ENCODE results near the gene SYNDIG1. TPM values are rescaled to one million over a fixed set of nuclear protein-coding genes. Genes with fewer than 3 reads are reported as not detected.

SYNDIG1 gene
- total RNA-seq, 1 donor = 1.6 TPM

DNA sequence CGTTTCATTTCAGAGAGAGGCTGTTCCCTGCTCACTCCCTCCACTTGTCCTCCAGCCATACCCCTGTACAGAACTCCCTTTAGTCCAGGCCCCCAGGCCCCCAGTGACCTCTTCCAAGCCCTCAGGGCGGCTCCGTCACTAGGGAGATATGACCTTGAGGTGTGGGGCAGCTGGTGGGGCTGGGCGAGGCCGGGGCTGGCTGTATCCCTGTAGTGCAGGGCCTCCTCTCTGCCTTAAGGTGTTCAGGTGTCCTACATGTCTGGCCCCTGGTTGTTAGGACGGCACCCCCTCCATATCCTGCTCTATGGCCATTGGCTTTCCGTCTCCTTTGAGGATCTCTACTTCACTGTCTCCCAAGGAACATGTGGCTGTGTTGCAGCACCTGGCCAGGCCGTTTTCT, 17.4 kb upstream of the SYNDIG1 start:
- no peak for DNase-seq (ENCODE audit: low read depth)
- TF ChIP-seq, protein P1, sequence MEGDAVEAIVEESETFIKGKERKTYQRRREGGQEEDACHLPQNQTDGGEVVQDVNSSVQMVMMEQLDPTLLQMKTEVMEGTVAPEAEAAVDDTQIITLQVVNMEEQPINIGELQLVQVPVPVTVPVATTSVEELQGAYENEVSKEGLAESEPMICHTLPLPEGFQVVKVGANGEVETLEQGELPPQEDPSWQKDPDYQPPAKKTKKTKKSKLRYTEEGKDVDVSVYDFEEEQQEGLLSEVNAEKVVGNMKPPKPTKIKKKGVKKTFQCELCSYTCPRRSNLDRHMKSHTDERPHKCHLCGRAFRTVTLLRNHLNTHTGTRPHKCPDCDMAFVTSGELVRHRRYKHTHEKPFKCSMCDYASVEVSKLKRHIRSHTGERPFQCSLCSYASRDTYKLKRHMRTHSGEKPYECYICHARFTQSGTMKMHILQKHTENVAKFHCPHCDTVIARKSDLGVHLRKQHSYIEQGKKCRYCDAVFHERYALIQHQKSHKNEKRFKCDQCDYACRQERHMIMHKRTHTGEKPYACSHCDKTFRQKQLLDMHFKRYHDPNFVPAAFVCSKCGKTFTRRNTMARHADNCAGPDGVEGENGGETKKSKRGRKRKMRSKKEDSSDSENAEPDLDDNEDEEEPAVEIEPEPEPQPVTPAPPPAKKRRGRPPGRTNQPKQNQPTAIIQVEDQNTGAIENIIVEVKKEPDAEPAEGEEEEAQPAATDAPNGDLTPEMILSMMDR (IDR thresholded peaks at IDR 0.05; ENCODE audit: insufficient read depth, low read length) = no peak
- no peak overlapping the region for H3K4me3 ChIP-seq (ENCODE audit: low read depth, low read length)

DNA sequence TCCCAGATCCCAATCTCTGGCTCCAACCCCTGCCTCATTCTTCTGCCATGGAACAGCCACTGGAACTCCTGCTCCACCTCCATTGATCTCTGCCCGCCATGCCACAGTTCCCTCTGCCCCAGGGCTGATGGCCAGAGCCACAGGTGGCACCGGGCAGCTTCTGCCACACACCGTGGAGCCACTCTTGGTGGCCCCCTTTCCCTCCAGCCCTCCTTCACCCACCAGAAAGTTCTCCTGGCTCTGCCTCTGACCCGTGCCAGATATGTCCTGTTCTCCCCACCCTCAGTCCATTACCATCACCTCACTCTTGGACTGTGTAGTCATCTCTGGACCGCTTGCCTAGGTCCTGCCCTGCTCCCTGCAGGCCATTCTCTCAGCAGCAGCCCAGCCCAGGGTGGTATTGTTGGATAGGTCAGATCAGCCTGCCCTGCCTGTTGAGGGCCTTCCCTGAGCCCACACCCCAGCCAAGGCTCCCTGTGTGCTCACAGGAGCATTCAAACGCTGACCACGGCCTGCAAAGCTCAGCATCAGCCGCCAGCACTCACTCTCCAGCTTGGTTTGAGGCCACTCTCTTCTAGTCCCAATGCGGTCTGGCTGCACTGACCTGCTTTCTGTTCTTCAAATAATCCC, 16.8 kb upstream of the SYNDIG1 start:
- TF ChIP-seq, protein P1 (IDR thresholded peaks at IDR 0.05; ENCODE audit: insufficient read depth, low read length) = no peak
- no peak for DNase-seq (ENCODE audit: low read depth)

DNA sequence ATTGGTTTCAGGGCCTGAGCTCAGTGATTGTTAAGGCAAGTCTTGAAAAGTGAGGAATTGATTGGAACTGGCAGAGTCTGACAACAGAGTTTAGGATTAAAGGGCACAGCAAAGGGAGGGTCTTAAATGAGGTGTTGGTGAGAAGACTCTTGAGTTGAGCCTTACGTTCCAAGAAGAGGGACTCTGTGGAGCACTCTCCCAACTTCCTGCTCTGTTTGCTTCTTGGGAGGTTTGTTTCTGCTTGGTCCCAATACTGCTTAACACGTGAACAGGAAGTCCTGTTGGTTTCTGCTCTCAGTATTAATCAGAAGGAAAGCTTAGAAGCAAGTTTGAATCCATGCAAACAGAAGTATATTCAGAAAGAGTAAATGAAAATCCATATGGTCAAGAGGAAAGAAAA, 15.6 kb upstream of the SYNDIG1 start:
- no peak overlapping the region for H3K4me3 ChIP-seq (ENCODE audit: low read depth, low read length)
- DNase-seq (ENCODE audit: low read depth) = no peak
- TF ChIP-seq, protein P1 (IDR thresholded peaks at IDR 0.05; ENCODE audit: insufficient read depth, low read length) = no peak

More for the DNA sequence above, 16.8 kb upstream of the SYNDIG1 start:
- H3K4me3 ChIP-seq (ENCODE audit: low read depth, low read length) = no peak overlapping the region

DNA sequence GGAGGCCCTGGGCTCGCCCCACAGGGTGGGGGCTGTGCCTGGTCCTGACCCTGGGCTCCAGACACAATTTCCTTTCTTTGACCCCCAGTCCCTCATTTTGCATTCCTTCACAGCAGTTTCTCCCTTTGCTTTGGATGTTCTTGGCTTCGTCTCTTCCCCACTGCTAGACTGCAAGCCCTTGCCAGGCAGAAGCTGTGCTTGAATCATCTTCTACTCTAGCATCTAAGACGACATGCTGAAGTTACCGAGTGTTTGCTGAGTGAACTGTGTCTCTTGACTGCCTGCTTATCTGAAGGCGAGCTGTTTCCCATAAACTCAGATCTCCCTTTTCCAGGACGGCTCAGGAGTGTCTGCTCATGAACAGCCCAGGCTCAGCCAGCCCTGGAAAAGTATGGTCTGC, 14.3 kb upstream of the SYNDIG1 start:
- no peak overlapping the region for H3K4me3 ChIP-seq (ENCODE audit: low read depth, low read length)
- TF ChIP-seq, protein P1 (IDR thresholded peaks at IDR 0.05; ENCODE audit: insufficient read depth, low read length) = no peak
- no peak for DNase-seq (ENCODE audit: low read depth)

DNA sequence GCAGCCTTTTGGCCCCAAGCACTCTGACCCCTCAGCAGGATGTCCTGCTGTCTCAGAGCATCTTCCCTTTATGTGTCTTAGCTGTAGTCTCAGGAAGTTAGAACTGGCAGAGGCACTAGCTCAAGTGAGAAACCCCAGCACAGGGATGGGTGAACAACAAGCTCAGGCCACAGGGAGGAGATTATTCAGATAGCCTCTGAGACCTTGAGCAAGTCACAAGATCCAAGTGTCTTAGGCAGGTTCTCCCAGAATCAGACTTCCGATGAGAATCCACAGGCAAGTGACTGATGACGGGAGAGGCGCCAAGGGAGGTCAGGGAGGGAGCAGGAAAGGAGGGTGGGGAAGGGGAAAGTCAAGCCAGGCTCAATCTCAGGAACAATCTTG, 13.0 kb upstream of the SYNDIG1 start:
- TF ChIP-seq, protein P1 (IDR thresholded peaks at IDR 0.05; ENCODE audit: insufficient read depth, low read length) = no peak
- no peak overlapping the region for H3K4me3 ChIP-seq (ENCODE audit: low read depth, low read length)
- no peak for DNase-seq (ENCODE audit: low read depth)

DNA sequence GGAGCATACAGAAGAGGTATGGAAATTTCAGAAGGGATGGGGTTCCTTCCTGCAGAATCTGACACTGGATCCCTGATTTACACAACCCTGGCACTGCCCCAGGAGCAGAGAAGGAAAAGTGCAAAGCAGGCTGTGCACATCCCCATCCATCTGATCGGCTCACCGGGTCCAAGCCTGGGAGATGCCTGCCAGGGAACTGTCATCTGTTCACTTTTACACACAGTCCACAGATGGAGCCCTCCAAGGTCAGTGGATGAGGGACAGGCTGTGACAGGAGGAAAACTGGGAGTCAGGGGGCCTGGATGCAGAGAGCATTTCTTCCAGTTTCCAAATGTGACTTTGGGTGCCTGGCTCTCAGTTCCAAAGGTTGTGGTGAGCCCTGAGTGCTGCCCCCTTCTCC, 11.0 kb upstream of the SYNDIG1 start:
- DNase-seq (ENCODE audit: low read depth) = no peak
- H3K4me3 ChIP-seq (ENCODE audit: low read depth, low read length) = no peak overlapping the region
- TF ChIP-seq, protein P1 (IDR thresholded peaks at IDR 0.05; ENCODE audit: insufficient read depth, low read length) = no peak

DNA sequence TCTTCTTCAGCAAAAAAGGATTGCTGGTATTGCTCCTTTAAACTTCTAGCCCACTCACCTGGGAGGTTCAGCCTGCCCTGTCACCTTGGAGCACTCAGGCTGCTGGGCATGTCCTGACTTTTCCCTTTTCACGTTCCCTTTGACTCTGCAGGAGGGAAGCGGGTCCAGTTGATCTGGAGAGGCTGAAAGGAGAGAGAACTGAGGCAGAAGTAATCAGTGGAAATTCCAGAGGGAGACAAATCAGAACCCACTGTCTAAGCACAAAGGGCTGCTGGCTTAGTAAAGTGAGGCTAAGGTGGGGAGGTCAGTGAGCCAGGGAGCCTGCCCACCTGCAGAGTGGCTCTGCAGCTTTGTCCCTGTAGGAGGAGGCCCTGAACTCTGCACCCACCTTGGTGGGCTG, 9.7 kb upstream of the SYNDIG1 start:
- TF ChIP-seq, protein P1 (IDR thresholded peaks at IDR 0.05; ENCODE audit: insufficient read depth, low read length) = no peak
- DNase-seq (ENCODE audit: low read depth) = no peak
- H3K4me3 ChIP-seq (ENCODE audit: low read depth, low read length) = no peak overlapping the region
